BE2C (cell line): ENCODE data around the gene EARS2.

Source experiments
- DNase-seq: peaks from one replicate; pipeline ENCODE4 v3.0.0-alpha.2; 2020
- H3K27me3 ChIP-seq: fragments of 250-450 bp; sonication (Bioruptor Pico); 2 replicates; pipeline ENCODE4 v1.5.1; 2020; ENCODE audit warnings: mild to moderate bottlenecking
- H3K36me3 ChIP-seq: fragments of 250-450 bp; sonication (Bioruptor Pico); 2 replicates; pipeline ENCODE4 v1.5.1; 2020; ENCODE audit warnings: mild to moderate bottlenecking
- H3K4me1 ChIP-seq: fragments of 250-450 bp; sonication (Bioruptor Pico); 2 replicates; pipeline ENCODE4 v1.5.1; 2020
- H3K4me3 ChIP-seq: 2 replicates; pipeline ENCODE4 v1.5.1; 2011; ENCODE audit warnings: low read depth, low read length
- H3K9me3 ChIP-seq: fragments of 250-450 bp; sonication (Bioruptor Pico); 2 replicates; pipeline ENCODE4 v1.5.1; 2020
- TF ChIP-seq, protein P1 (sequence below): IDR thresholded peaks from 2 replicates; pipeline ENCODE4 v1.5.1; 2012; ENCODE audit warnings: mild to moderate bottlenecking, low read depth, low read length

Gene EARS2

GRCh38 chr16:23521037-23521743 is 36.0 kb downstream of the EARS2 start:
- Histone ChIP-seq H3K36me3 (peaks cover 38% of the 10 kb centered on the region), H3K4me1 (0 out of 2 replicates have a peak, but pooled peaks cover 5% of the 10 kb centered on the region)

DNA sequence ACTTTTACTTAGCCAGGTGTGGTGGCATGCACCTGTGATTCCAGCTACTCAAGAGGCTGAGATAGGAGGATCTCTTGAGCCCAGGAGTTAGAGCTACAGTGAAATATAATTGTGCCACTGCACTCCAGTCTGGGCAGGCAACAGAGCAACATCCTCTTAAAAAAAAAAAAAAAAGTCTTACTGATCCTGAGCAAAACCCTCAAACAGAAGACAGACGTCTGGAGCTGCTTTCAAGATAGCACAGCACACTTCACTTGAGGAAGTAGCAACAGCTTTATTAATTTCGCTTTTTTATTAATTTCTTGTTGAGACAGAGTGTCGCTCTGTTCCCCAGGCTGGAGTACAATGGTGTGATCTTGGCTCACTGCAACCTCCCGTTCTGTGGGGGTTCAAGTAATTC is 36.6 kb downstream of the EARS2 start:
- no peak overlapping the region for H3K4me3 ChIP-seq
- H3K9me3 ChIP-seq: no peaks in the 10 kb centered on the region
- H3K27me3 ChIP-seq: no peaks in the 10 kb centered on the region
- H3K4me1 ChIP-seq: 0 out of 2 replicates have a peak, but pooled peaks cover 5% of the 10 kb centered on the region
- TF ChIP-seq, protein P1, sequence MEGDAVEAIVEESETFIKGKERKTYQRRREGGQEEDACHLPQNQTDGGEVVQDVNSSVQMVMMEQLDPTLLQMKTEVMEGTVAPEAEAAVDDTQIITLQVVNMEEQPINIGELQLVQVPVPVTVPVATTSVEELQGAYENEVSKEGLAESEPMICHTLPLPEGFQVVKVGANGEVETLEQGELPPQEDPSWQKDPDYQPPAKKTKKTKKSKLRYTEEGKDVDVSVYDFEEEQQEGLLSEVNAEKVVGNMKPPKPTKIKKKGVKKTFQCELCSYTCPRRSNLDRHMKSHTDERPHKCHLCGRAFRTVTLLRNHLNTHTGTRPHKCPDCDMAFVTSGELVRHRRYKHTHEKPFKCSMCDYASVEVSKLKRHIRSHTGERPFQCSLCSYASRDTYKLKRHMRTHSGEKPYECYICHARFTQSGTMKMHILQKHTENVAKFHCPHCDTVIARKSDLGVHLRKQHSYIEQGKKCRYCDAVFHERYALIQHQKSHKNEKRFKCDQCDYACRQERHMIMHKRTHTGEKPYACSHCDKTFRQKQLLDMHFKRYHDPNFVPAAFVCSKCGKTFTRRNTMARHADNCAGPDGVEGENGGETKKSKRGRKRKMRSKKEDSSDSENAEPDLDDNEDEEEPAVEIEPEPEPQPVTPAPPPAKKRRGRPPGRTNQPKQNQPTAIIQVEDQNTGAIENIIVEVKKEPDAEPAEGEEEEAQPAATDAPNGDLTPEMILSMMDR: no peak
- DNase-seq: no peak
- peaks cover 37% of the 10 kb centered on the region for H3K36me3 ChIP-seq

More at GRCh38 chr16:23521037-23521743, 36.0 kb downstream of the EARS2 start:
- DNase-seq: no peak
- TF ChIP-seq, protein P1: no peak
- no peak overlapping the region for H3K4me3 ChIP-seq
- no peaks in the 10 kb centered on the region for H3K9me3 ChIP-seq
- no peaks in the 10 kb centered on the region for H3K27me3 ChIP-seq

- TF ChIP-seq, protein P1: no peak
- DNase-seq: no peak
- H3K36me3 ChIP-seq: peaks cover 28% of the 10 kb centered on the region
- 0 out of 2 replicates have a peak, but pooled peaks cover 5% of the 10 kb centered on the region for H3K4me1 ChIP-seq
- no peaks in the 10 kb centered on the region for H3K27me3 ChIP-seq
- H3K4me3 ChIP-seq: no peak overlapping the region
- H3K9me3 ChIP-seq: no peaks in the 10 kb centered on the region
These were observed 37.9 kb downstream of the EARS2 start for GRCh38 chr16:23519282-23519681.

GRCh38 chr16:23518435-23518891 is 38.7 kb downstream of the EARS2 start:
- H3K9me3 ChIP-seq: no peaks in the 10 kb centered on the region
- peaks cover 21% of the 10 kb centered on the region for H3K36me3 ChIP-seq
- no peak overlapping the region for H3K4me3 ChIP-seq
- no peak for DNase-seq
- 0 out of 2 replicates have a peak, but pooled peaks cover 5% of the 10 kb centered on the region for H3K4me1 ChIP-seq
- no peaks in the 10 kb centered on the region for H3K27me3 ChIP-seq
- TF ChIP-seq, protein P1: no peak

GRCh38 chr16:23516366-23517137 is 40.6 kb downstream of the EARS2 start:
- TF ChIP-seq, protein P1: no peak
- no peak for DNase-seq
- Histone ChIP-seq H3K27me3 (no peaks in the 10 kb centered on the region), H3K4me1 (0 out of 2 replicates have a peak, but pooled peaks cover 5% of the 10 kb centered on the region), H3K9me3 (no peaks in the 10 kb centered on the region), H3K4me3 (no peak overlapping the region), H3K36me3 (peaks cover 10% of the 10 kb centered on the region)
